Measurements from ENCODE around the gene SAP30BP.

Gene SAP30BP

GRCh38 chr17:75733471-75733870 lies 66.3 kb downstream of the SAP30BP start:
- no peak for TF ChIP-seq TAF1 (IDR thresholded peaks at IDR 0.05; ENCODE audit: borderline replicate concordance, insufficient read depth, low read length)
- TF ChIP-seq, protein P1, sequence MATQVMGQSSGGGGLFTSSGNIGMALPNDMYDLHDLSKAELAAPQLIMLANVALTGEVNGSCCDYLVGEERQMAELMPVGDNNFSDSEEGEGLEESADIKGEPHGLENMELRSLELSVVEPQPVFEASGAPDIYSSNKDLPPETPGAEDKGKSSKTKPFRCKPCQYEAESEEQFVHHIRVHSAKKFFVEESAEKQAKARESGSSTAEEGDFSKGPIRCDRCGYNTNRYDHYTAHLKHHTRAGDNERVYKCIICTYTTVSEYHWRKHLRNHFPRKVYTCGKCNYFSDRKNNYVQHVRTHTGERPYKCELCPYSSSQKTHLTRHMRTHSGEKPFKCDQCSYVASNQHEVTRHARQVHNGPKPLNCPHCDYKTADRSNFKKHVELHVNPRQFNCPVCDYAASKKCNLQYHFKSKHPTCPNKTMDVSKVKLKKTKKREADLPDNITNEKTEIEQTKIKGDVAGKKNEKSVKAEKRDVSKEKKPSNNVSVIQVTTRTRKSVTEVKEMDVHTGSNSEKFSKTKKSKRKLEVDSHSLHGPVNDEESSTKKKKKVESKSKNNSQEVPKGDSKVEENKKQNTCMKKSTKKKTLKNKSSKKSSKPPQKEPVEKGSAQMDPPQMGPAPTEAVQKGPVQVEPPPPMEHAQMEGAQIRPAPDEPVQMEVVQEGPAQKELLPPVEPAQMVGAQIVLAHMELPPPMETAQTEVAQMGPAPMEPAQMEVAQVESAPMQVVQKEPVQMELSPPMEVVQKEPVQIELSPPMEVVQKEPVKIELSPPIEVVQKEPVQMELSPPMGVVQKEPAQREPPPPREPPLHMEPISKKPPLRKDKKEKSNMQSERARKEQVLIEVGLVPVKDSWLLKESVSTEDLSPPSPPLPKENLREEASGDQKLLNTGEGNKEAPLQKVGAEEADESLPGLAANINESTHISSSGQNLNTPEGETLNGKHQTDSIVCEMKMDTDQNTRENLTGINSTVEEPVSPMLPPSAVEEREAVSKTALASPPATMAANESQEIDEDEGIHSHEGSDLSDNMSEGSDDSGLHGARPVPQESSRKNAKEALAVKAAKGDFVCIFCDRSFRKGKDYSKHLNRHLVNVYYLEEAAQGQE (IDR thresholded peaks at IDR 0.05; ENCODE audit: insufficient read depth in 1 of 2, low read depth in 2 of 2, low read length in 2 of 2), result no peak
- no peak for TF ChIP-seq SIN3A (IDR thresholded peaks at IDR 0.05; ENCODE audit: borderline replicate concordance, insufficient read depth, low read length)

GRCh38 chr17:75734674-75735294 lies 67.6 kb downstream of the SAP30BP start:
- TF ChIP-seq TAF1 (IDR thresholded peaks at IDR 0.05; ENCODE audit: borderline replicate concordance, insufficient read depth, low read length) (no peak), SIN3A (IDR thresholded peaks at IDR 0.05; ENCODE audit: borderline replicate concordance, insufficient read depth, low read length) (no peak), POLR2AphosphoS5 (IDR thresholded peaks at IDR 0.05; ENCODE audit: low read depth, low read length) (no peak), FOXP2 (optimal IDR thresholded peaks at IDR 0.05; ENCODE audit: borderline replicate concordance, extremely low read depth, extremely low read length, insufficient read depth) (no peak)
- TF ChIP-seq, protein P1 (IDR thresholded peaks at IDR 0.05; ENCODE audit: insufficient read depth in 1 of 2, low read depth in 2 of 2, low read length in 2 of 2), result no peak

- TF ChIP-seq, protein P1 (IDR thresholded peaks at IDR 0.05; ENCODE audit: insufficient read depth in 1 of 2, low read depth in 2 of 2, low read length in 2 of 2), result no peak
- TF ChIP-seq POLR2AphosphoS5 (IDR thresholded peaks at IDR 0.05; ENCODE audit: low read depth, low read length) (no peak), SIN3A (IDR thresholded peaks at IDR 0.05; ENCODE audit: borderline replicate concordance, insufficient read depth, low read length) (no peak), FOXP2 (optimal IDR thresholded peaks at IDR 0.05; ENCODE audit: borderline replicate concordance, extremely low read depth, extremely low read length, insufficient read depth) (no peak), TAF1 (IDR thresholded peaks at IDR 0.05; ENCODE audit: borderline replicate concordance, insufficient read depth, low read length) (no peak)
Measured at GRCh38 chr17:75736173-75736835, 69.2 kb downstream of the SAP30BP start.

GRCh38 chr17:75737133-75737962 lies 70.2 kb downstream of the SAP30BP start:
- TF ChIP-seq, protein P1 (IDR thresholded peaks at IDR 0.05; ENCODE audit: insufficient read depth in 1 of 2, low read depth in 2 of 2, low read length in 2 of 2), result no peak
- no peak for TF ChIP-seq FOXP2 (optimal IDR thresholded peaks at IDR 0.05; ENCODE audit: borderline replicate concordance, extremely low read depth, extremely low read length, insufficient read depth)
- TF ChIP-seq POLR2AphosphoS5 (IDR thresholded peaks at IDR 0.05; ENCODE audit: low read depth, low read length), result no peak
- no peak for TF ChIP-seq SIN3A (IDR thresholded peaks at IDR 0.05; ENCODE audit: borderline replicate concordance, insufficient read depth, low read length)
- TF ChIP-seq TAF1 (IDR thresholded peaks at IDR 0.05; ENCODE audit: borderline replicate concordance, insufficient read depth, low read length), result no peak

Measured in PFSK-1 (cell line).